HG03103 (cell line): ENCODE results near the gene ASB5.
"Not testable (repeated sequence)": the region's sequence is repeated elsewhere in the genome, so short reads cannot be mapped to it uniquely, and the experiment has no call there.

Source experiments
- ATAC-seq: cut with Tn5 transposase; IDR thresholded peaks from one replicate; pipeline ENCODE4 v1.9.1; 2021; ENCODE audit warnings: low read depth; ENCODE audit not compliant: unreplicated experiment

ASB5 gene

GRCh38 chr4:176279560-176279959 is 10.5 kb upstream of the ASB5 start:
- ATAC-seq = not testable (repeated sequence)

GRCh38 chr4:176277162-176277904 is 8.3 kb upstream of the ASB5 start:
- peak; percentile 86 for ATAC-seq

- no peak for ATAC-seq
Observed at GRCh38 chr4:176276710-176277109, 7.7 kb upstream of the ASB5 start.

GRCh38 chr4:176274441-176274840 is 5.4 kb upstream of the ASB5 start:
- no peak for ATAC-seq

- ATAC-seq = no peak
Observed at GRCh38 chr4:176273736-176274135, 4.7 kb upstream of the ASB5 start.

GRCh38 chr4:176272799-176273198 is 3.8 kb upstream of the ASB5 start:
- no peak for ATAC-seq

GRCh38 chr4:176271749-176272148 is 2.7 kb upstream of the ASB5 start:
- no peak for ATAC-seq

- no peak for ATAC-seq
Observed at GRCh38 chr4:176270669-176271068, 1.6 kb upstream of the ASB5 start.

- ATAC-seq = no peak
Observed at GRCh38 chr4:176266026-176266425, 3.0 kb downstream of the ASB5 start.

- ATAC-seq = peak; percentile 94
Observed at GRCh38 chr4:176262243-176262642, 6.8 kb downstream of the ASB5 start.

- no peak for ATAC-seq
Observed at GRCh38 chr4:176261481-176261880, 7.5 kb downstream of the ASB5 start.

- ATAC-seq = no peak
Observed at GRCh38 chr4:176261018-176261417, 8.0 kb downstream of the ASB5 start.

GRCh38 chr4:176259330-176260090 is 9.5 kb downstream of the ASB5 start:
- no peak for ATAC-seq

GRCh38 chr4:176258135-176258534 is 10.9 kb downstream of the ASB5 start:
- ATAC-seq = no peak

- ATAC-seq = no peak
Observed at GRCh38 chr4:176256921-176257320, 12.1 kb downstream of the ASB5 start.

GRCh38 chr4:176242764-176243347 is 26.2 kb downstream of the ASB5 start:
- ATAC-seq = no peak

- ATAC-seq = no peak
Observed at GRCh38 chr4:176241703-176242102, 27.3 kb downstream of the ASB5 start.

- ATAC-seq = no peak
Observed at GRCh38 chr4:176238826-176239225, 30.2 kb downstream of the ASB5 start.

GRCh38 chr4:176238157-176238610 is 30.8 kb downstream of the ASB5 start:
- ATAC-seq = no peak

- ATAC-seq = no peak
Observed at GRCh38 chr4:176236946-176237345, 32.1 kb downstream of the ASB5 start.

GRCh38 chr4:176230836-176231235 is 38.2 kb downstream of the ASB5 start:
- ATAC-seq = no peak

- ATAC-seq = no peak
Observed at GRCh38 chr4:176229645-176230044, 39.4 kb downstream of the ASB5 start.
